ENCODE data around the gene ZNF491. TPM values are rescaled to one million over a fixed set of nuclear protein-coding genes. Genes with fewer than 3 reads are reported as not detected.

ZNF491 gene
- total RNA-seq, 1 experiment from 2014 or later, result not detected

DNA sequence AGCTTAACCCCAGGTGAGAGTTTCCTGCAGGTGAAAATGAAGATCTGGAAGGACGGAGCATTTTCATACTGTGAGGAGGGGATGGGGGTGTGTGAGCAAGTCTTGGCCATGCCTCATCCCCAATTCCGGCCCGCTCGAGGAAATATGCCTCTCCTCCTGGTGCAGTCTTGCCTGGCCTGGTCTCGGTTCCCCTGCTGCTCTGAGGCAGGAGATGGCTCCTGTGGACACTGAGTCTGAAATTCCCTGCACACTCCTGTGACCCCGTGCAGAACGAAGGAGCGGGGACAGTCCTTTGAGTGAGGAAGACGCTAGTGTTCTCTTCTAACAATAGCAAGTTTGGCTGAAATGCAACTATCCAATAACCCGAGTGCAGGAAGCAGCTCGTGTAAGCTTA, 49.9 kb downstream of the ZNF491 start:
- no TSS peak for BruUV-seq (replicated peaks)
- ATAC-seq (no peak), DNase-seq (ENCODE audit: low read depth, low spot score) (no peak)
- Histone ChIP-seq H3K36me3 (ENCODE audit: control insufficient read depth in 1 of 2, insufficient read depth in 2 of 2, low read length in 2 of 2) (no peaks in the 10 kb centered on the region), H3K9ac (ENCODE audit: low read length) (no peak overlapping the region), H4K20me1 (ENCODE audit: insufficient read depth) (no peaks in the 10 kb centered on the region), H3K4me1 (ENCODE audit: control insufficient read depth in 1 of 2, insufficient read depth in 2 of 2, low read length in 2 of 2) (no peaks in the 10 kb centered on the region), H3K9me2 (ENCODE audit: insufficient read depth) (no peaks in the 10 kb centered on the region), H3K4me3 (replicated peaks in 1 of 2; ENCODE audit: low read depth in 1 of 2, low read length in 2 of 2) (no peak overlapping the region), H3K27me3 (ENCODE audit: insufficient read depth, low read length) (no peaks in the 10 kb centered on the region), H3K9me3 (ENCODE audit: control insufficient read depth in 1 of 2, insufficient read depth in 1 of 2, low read depth in 1 of 2, low read length in 2 of 2) (no peaks in the 10 kb centered on the region; a peak in 1 of 4 replicates), H3K79me2 (ENCODE audit: insufficient read depth, low read length) (no peaks in the 10 kb centered on the region), H3K27ac (ENCODE audit: low read depth, low read length) (no peak overlapping the region), H2AFZ (ENCODE audit: low read depth, low read length, poor library complexity, severe bottlenecking) (no peak overlapping the region), H3K4me2 (ENCODE audit: low read length) (no peak overlapping the region)
- TF ChIP-seq POLR2AphosphoS5 (IDR thresholded peaks at IDR 0.05; ENCODE audit: low read depth, low read length), result no peak
- CTCF ChIA-PET, result no interaction called here
- RAD21 ChIA-PET (ENCODE audit: low non-redundant PET in 1 of 2, low total read pairs in 2 of 2, uncharacterized antibody in 2 of 2, unreplicated experiment in 2 of 2), result no interaction called here
- POLR2A ChIA-PET, result no interaction called here
- intact Hi-C loops (cut with micrococcal nuclease), result no loop called here

DNA sequence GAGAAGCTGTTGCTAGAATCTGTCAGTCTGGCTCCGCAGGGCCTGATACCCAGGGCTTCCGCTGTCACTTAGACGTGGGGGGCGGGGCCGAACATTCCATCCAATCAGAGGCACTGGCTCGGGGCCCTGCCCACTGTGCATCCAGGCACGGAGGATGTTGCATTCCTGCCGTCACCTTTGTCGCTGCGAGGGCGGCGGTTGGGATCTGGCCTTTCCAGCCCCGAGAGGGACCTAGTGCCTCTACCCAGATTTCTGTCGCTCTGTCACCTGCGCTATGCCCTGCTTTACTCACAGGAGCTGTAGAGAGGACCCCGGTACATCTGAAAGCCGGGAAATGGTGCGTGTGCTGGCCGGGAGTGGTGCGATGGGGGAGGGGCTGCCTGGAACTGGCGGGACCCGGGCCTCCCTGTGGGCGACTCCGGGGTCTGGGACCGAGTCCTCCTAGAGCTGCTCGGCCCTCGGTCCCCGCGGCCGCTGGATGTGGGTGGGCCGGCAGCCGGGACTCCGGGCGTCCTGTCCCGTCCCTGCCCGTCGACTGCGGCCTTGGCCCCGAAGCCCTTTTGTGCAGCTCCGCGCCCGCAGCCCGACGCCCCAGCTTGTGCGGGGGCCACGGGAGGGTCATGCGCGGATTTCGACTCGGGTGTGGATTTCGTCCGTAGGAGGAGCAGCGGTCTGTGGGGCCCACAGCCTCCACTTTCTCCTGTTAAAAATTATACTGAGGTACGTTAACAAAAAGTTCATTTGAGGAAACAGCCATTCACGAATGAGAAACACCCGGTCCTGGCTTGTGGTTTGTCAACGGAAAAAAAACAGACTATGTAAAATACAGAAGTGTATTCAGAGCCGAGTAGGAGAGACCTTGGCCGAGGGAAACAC, 50.5 kb downstream of the ZNF491 start, which contains the start of gene ZNF439:
TSS of gene ZNF439 (plus strand) at position 133 of the 876 bp plus-strand sequence. CDS start at position 275, 142 bp downstream.
- no peak within 1 kb of the TSS for H3K9ac ChIP-seq (ENCODE audit: low read length)
- DNase-seq (ENCODE audit: low read depth, low spot score) (no peak), ATAC-seq (no peak)
- no peaks in the 10 kb centered on the region for H3K4me1 ChIP-seq (ENCODE audit: control insufficient read depth in 1 of 2, insufficient read depth in 2 of 2, low read length in 2 of 2)
- H3K27me3 ChIP-seq (ENCODE audit: insufficient read depth, low read length), result no peaks in the 10 kb centered on the region
- BruUV-seq (replicated peaks), result no TSS peak
- POLR2A ChIA-PET, result no interaction called here
- H3K9me3 ChIP-seq (ENCODE audit: control insufficient read depth in 1 of 2, insufficient read depth in 1 of 2, low read depth in 1 of 2, low read length in 2 of 2), result no peaks in the 10 kb centered on the region; a peak in 1 of 4 replicates
- no peaks in the 10 kb centered on the region for H4K20me1 ChIP-seq (ENCODE audit: insufficient read depth)
- TF ChIP-seq CBX3 (IDR thresholded peaks at IDR 0.05; ENCODE audit: low read depth), result no peak
- no peak for TF ChIP-seq SIN3A (IDR thresholded peaks at IDR 0.05; ENCODE audit: low read depth)
- no peak for TF ChIP-seq POLR2A (IDR thresholded peaks at IDR 0.05; ENCODE audit: borderline replicate concordance, extremely low read depth, insufficient read depth, insufficient read length)
- TF ChIP-seq SRF (IDR thresholded peaks at IDR 0.05; ENCODE audit: low read depth), result no peak
- TF ChIP-seq POLR2AphosphoS5 (IDR thresholded peaks at IDR 0.05; ENCODE audit: low read depth, low read length), result no peak
- TF ChIP-seq, protein P1, sequence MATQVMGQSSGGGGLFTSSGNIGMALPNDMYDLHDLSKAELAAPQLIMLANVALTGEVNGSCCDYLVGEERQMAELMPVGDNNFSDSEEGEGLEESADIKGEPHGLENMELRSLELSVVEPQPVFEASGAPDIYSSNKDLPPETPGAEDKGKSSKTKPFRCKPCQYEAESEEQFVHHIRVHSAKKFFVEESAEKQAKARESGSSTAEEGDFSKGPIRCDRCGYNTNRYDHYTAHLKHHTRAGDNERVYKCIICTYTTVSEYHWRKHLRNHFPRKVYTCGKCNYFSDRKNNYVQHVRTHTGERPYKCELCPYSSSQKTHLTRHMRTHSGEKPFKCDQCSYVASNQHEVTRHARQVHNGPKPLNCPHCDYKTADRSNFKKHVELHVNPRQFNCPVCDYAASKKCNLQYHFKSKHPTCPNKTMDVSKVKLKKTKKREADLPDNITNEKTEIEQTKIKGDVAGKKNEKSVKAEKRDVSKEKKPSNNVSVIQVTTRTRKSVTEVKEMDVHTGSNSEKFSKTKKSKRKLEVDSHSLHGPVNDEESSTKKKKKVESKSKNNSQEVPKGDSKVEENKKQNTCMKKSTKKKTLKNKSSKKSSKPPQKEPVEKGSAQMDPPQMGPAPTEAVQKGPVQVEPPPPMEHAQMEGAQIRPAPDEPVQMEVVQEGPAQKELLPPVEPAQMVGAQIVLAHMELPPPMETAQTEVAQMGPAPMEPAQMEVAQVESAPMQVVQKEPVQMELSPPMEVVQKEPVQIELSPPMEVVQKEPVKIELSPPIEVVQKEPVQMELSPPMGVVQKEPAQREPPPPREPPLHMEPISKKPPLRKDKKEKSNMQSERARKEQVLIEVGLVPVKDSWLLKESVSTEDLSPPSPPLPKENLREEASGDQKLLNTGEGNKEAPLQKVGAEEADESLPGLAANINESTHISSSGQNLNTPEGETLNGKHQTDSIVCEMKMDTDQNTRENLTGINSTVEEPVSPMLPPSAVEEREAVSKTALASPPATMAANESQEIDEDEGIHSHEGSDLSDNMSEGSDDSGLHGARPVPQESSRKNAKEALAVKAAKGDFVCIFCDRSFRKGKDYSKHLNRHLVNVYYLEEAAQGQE (IDR thresholded peaks at IDR 0.05; ENCODE audit: low read depth), result no peak
- no peak for TF ChIP-seq EGR1 (IDR thresholded peaks at IDR 0.05; ENCODE audit: low read depth)
- TF ChIP-seq SP1 (IDR thresholded peaks at IDR 0.05; ENCODE audit: low read depth), result no peak
- no peak for TF ChIP-seq ZFX (IDR thresholded peaks at IDR 0.05)
- no peak for TF ChIP-seq ELF1 (IDR thresholded peaks at IDR 0.05; ENCODE audit: borderline replicate concordance, low read depth)
- TF ChIP-seq, protein P2, sequence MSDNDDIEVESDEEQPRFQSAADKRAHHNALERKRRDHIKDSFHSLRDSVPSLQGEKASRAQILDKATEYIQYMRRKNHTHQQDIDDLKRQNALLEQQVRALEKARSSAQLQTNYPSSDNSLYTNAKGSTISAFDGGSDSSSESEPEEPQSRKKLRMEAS (IDR thresholded peaks at IDR 0.05), result no peak
- TF ChIP-seq, protein P3, sequence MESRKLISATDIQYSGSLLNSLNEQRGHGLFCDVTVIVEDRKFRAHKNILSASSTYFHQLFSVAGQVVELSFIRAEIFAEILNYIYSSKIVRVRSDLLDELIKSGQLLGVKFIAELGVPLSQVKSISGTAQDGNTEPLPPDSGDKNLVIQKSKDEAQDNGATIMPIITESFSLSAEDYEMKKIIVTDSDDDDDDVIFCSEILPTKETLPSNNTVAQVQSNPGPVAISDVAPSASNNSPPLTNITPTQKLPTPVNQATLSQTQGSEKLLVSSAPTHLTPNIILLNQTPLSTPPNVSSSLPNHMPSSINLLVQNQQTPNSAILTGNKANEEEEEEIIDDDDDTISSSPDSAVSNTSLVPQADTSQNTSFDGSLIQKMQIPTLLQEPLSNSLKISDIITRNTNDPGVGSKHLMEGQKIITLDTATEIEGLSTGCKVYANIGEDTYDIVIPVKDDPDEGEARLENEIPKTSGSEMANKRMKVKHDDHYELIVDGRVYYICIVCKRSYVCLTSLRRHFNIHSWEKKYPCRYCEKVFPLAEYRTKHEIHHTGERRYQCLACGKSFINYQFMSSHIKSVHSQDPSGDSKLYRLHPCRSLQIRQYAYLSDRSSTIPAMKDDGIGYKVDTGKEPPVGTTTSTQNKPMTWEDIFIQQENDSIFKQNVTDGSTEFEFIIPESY (IDR thresholded peaks at IDR 0.05; ENCODE audit: extremely low read depth, insufficient replicate concordance, low read length), result no peak
- TF ChIP-seq, protein P4, sequence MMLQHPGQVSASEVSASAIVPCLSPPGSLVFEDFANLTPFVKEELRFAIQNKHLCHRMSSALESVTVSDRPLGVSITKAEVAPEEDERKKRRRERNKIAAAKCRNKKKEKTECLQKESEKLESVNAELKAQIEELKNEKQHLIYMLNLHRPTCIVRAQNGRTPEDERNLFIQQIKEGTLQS (IDR thresholded peaks at IDR 0.05), result no peak
- TF ChIP-seq CEBPB (IDR thresholded peaks at IDR 0.05; ENCODE audit: low read depth), result no peak
- no peak for TF ChIP-seq JUND (IDR thresholded peaks at IDR 0.05)
- no peaks in the 10 kb centered on the region for H3K9me2 ChIP-seq (ENCODE audit: insufficient read depth)
- H3K79me2 ChIP-seq (ENCODE audit: insufficient read depth, low read length), result no peaks in the 10 kb centered on the region
- no peak within 1 kb of the TSS for H3K4me3 ChIP-seq (replicated peaks in 1 of 2; ENCODE audit: low read depth in 1 of 2, low read length in 2 of 2)
- no peak within 1 kb of the TSS for H2AFZ ChIP-seq (ENCODE audit: low read depth, low read length, poor library complexity, severe bottlenecking)
- no peak within 1 kb of the TSS for H3K4me2 ChIP-seq (ENCODE audit: low read length)
- intact Hi-C loops (cut with micrococcal nuclease), result no loop called here
- H3K36me3 ChIP-seq (ENCODE audit: control insufficient read depth in 1 of 2, insufficient read depth in 2 of 2, low read length in 2 of 2), result no peaks in the 10 kb centered on the region
- RAD21 ChIA-PET (ENCODE audit: low non-redundant PET in 1 of 2, low total read pairs in 2 of 2, uncharacterized antibody in 2 of 2, unreplicated experiment in 2 of 2), result no interaction called here
- CTCF ChIA-PET, result no interaction called here
- no peak within 1 kb of the TSS for H3K27ac ChIP-seq (ENCODE audit: low read depth, low read length)

All from HCT116 (cell line).